HCT116 (cell line): ENCODE measurements around the gene GRIK2. TPM values are rescaled to one million over a fixed set of nuclear protein-coding genes. Genes with fewer than 3 reads are reported as not detected.

ENCODE experiments used
- ATAC-seq: fragments of 200-7000 bp; cut with Tn5 transposase; 2 replicates; pipeline ENCODE4 v1.9.1; 2020; ENCODE audit warnings: mild to moderate bottlenecking, moderate library complexity
- BruUV-seq: library from RNA; stranded (reverse); fragments of 400-500 nt; replicated peaks from 2 replicates; lab custom pipeline; 2021; lab: Mats Ljungman, UMichigan
- CTCF ChIA-PET: fragments of 300-600 bp; sonication (Branson Sonifier 250); formaldehyde crosslinking; loops from one replicate; lab custom pipeline; 2021; ENCODE audit warnings: antibody characterized with exemption; lab: Charles Lee
- POLR2A ChIA-PET: fragments of 300-600, 350-600 bp; sonication (Branson Sonifier 250); formaldehyde crosslinking; loops from one replicate; lab custom pipeline; 2021; ENCODE audit warnings: antibody characterized with exemption; lab: Charles Lee
- RAD21 ChIA-PET, 2 experiments: fragments of 300-600 bp; sonication (Branson Sonifier 250); formaldehyde crosslinking; loops; one replicate each; lab custom pipeline; 2023; ENCODE audit warnings: low total read pairs in 2 of 2; ENCODE audit not compliant: uncharacterized antibody in 2 of 2, unreplicated experiment in 2 of 2, low non-redundant PET in 1 of 2; lab: Charles Lee
- DNase-seq: peaks from one replicate; pipeline ENCODE4 v3.0.0-alpha.2; 2010; ENCODE audit warnings: low read depth, low spot score
- H2AFZ ChIP-seq: fragments of 200-600 bp; shearing (Covaris generic), sonication (generic); 2 replicates; pipeline ENCODE4 v1.6.1; 2017; ENCODE audit warnings: low read depth, mixed run types, mixed read lengths, antibody characterized with exemption, low read length; ENCODE audit not compliant: poor library complexity, severe bottlenecking
- H3K27ac ChIP-seq: 2 replicates; pipeline ENCODE4 v1.5.1; 2012; ENCODE audit warnings: low read depth, low read length
- H3K27me3 ChIP-seq: fragments of 200-600 bp; sonication (generic); 2 replicates; pipeline ENCODE4 v1.6.1; 2016; ENCODE audit warnings: mixed run types, low read length, mixed read lengths; ENCODE audit not compliant: insufficient read depth
- H3K36me3 ChIP-seq, 2 experiments: fragments of 200-500 bp in 1 of 2; fragments of 200-600 bp in 1 of 2; sonication (Bioruptor generic) in 1 of 2; sonication (generic) in 1 of 2; 2 replicates each; pipeline versions ENCODE4 v1.5.1 to v1.6.1; 2014 to 2016; ENCODE audit warnings: low read length in 2 of 2, inconsistent platforms in 1 of 2, mixed read lengths in 1 of 2, mixed run types in 1 of 2; ENCODE audit not compliant: insufficient read depth in 2 of 2, control insufficient read depth in 1 of 2
- H3K4me1 ChIP-seq, 2 experiments: fragments of 200-600 bp in 1 of 2; sonication (generic) in 1 of 2; 2 replicates each; pipeline versions ENCODE4 v1.5.1 to v1.6.1; 2012 to 2017; ENCODE audit warnings: low read length in 2 of 2, inconsistent platforms in 1 of 2, mild to moderate bottlenecking in 1 of 2, mixed read lengths in 1 of 2, mixed run types in 1 of 2, moderate library complexity in 1 of 2; ENCODE audit not compliant: insufficient read depth in 2 of 2, control insufficient read depth in 1 of 2
- H3K4me2 ChIP-seq: fragments of 200-600 bp; sonication (generic); 2 replicates; pipeline ENCODE4 v1.6.1; 2017; ENCODE audit warnings: mixed run types, low read length, mixed read lengths
- H3K4me3 ChIP-seq, 2 experiments: fragments of 200-600 bp in 1 of 2; sonication (generic) in 1 of 2; replicated peaks in 1 of 2; 2 replicates each; pipeline ENCODE4 v1.5.1; 2011 to 2016; ENCODE audit warnings: low read length in 2 of 2, control low read depth in 1 of 2, low read depth in 1 of 2, mild to moderate bottlenecking in 1 of 2, mixed read lengths in 1 of 2, mixed run types in 1 of 2
- H3K79me2 ChIP-seq: fragments of 200-600 bp; sonication (generic); 2 replicates; pipeline ENCODE4 v1.6.1; 2017; ENCODE audit warnings: mild to moderate bottlenecking, mixed run types, low read length, moderate library complexity, mixed read lengths; ENCODE audit not compliant: insufficient read depth
- H3K9ac ChIP-seq: fragments of 200-600 bp; sonication (generic); 2 replicates; pipeline ENCODE4 v1.6.1; 2016; ENCODE audit warnings: low read length, mixed read lengths
- H3K9me2 ChIP-seq: fragments of 200-600 bp; sonication (generic), shearing (Covaris generic); 2 replicates; pipeline ENCODE4 v1.6.1; 2017; ENCODE audit warnings: mixed run types, mild to moderate bottlenecking, moderate library complexity; ENCODE audit not compliant: insufficient read depth
- H3K9me3 ChIP-seq, 2 experiments: fragments of 200-500 bp in 1 of 2; fragments of 200-600 bp in 1 of 2; sonication (Bioruptor generic) in 1 of 2; sonication (generic) in 1 of 2; 2 replicates each; pipeline ENCODE4 v1.6.1; 2014 to 2017; ENCODE audit warnings: low read length in 2 of 2, mixed read lengths in 2 of 2, inconsistent platforms in 1 of 2, low read depth in 1 of 2, mild to moderate bottlenecking in 1 of 2, mixed run types in 1 of 2, moderate library complexity in 1 of 2; ENCODE audit not compliant: control insufficient read depth in 1 of 2, insufficient read depth in 1 of 2
- H4K20me1 ChIP-seq: fragments of 200-600 bp; sonication (generic), shearing (Covaris generic); 2 replicates; pipeline ENCODE4 v1.6.1; 2017; ENCODE audit warnings: mixed run types, mild to moderate bottlenecking, moderate library complexity; ENCODE audit not compliant: insufficient read depth
- ATF3 ChIP-seq: IDR thresholded peaks from 2 replicates; pipeline ENCODE4 v1.6.1; 2012
- CBX3 ChIP-seq: IDR thresholded peaks from 2 replicates; pipeline ENCODE4 v1.6.1; 2012; ENCODE audit warnings: low read depth
- CEBPB ChIP-seq: IDR thresholded peaks from 2 replicates; pipeline ENCODE4 v1.6.1; 2012; ENCODE audit warnings: low read depth
- EGR1 ChIP-seq: IDR thresholded peaks from 2 replicates; pipeline ENCODE4 v1.6.1; 2012; ENCODE audit warnings: low read depth
- ELF1 ChIP-seq: IDR thresholded peaks from 2 replicates; pipeline ENCODE4 v1.6.1; 2012; ENCODE audit warnings: low read depth, borderline replicate concordance
- EZH2phosphoT487 ChIP-seq: fragments of 200-600 bp; IDR thresholded peaks from 2 replicates; pipeline ENCODE4 v1.6.1; 2018; ENCODE audit warnings: antibody characterized with exemption, borderline replicate concordance
- JUND ChIP-seq: IDR thresholded peaks from 2 replicates; pipeline ENCODE4 v1.6.1; 2012
- POLR2AphosphoS5 ChIP-seq: IDR thresholded peaks from 2 replicates; pipeline ENCODE4 v1.6.1; 2011; ENCODE audit warnings: mild to moderate bottlenecking, low read depth, low read length, moderate library complexity
- REST ChIP-seq: IDR thresholded peaks from 2 replicates; pipeline ENCODE4 v1.6.1; 2012; ENCODE audit warnings: low read depth
- SIN3A ChIP-seq: IDR thresholded peaks from 2 replicates; pipeline ENCODE4 v1.6.1; 2012; ENCODE audit warnings: low read depth
- TCF7L2 ChIP-seq: IDR thresholded peaks from 2 replicates; pipeline ENCODE4 v1.7.0; 2011; ENCODE audit warnings: borderline replicate concordance, inconsistent platforms; ENCODE audit not compliant: insufficient read depth, insufficient read length; ENCODE audit errors: extremely low read depth
- YY1 ChIP-seq: IDR thresholded peaks from 2 replicates; pipeline ENCODE4 v1.6.1; 2011; ENCODE audit warnings: low read length, low read depth, moderate library complexity, mild to moderate bottlenecking; ENCODE audit not compliant: insufficient replicate concordance; ENCODE audit errors: extremely low read depth
- ZFX ChIP-seq: fragments of 450-650 bp; IDR thresholded peaks from 2 replicates; pipeline ENCODE4 v1.6.1; 2017
- ZNF274 ChIP-seq: fragments of 200-500 bp; sonication (Bioruptor generic); IDR thresholded peaks from 2 replicates; pipeline ENCODE4 v1.6.1; 2014; ENCODE audit warnings: mild to moderate bottlenecking, low read depth, low read length, inconsistent platforms
- intact Hi-C: fragments of 100-400 bp; cut with micrococcal nuclease; formaldehyde crosslinking; loops from 2 replicates; pipeline ENCODE4 v1.10.0; 2022
- total RNA-seq: library from RNA; stranded (reverse); gene quantifications from one replicate; pipeline ENCODE4 v1.2.1, GENCODE V29; 2021; ENCODE audit not compliant: unreplicated experiment
- TF ChIP-seq, protein P1 (sequence below): IDR thresholded peaks from 2 replicates; pipeline ENCODE4 v1.6.1; 2012
- TF ChIP-seq, protein P2 (sequence below): IDR thresholded peaks from 2 replicates; pipeline ENCODE4 v1.6.1; 2011; ENCODE audit warnings: mild to moderate bottlenecking, low read length, moderate library complexity; ENCODE audit not compliant: insufficient replicate concordance; ENCODE audit errors: extremely low read depth
- TF ChIP-seq, protein P3 (sequence below), 3 experiments: fragments of 200-600 bp in 1 of 3; sonication (generic) in 1 of 3; IDR thresholded peaks in 2 of 3; conservative IDR thresholded peaks in 1 of 3; 2 replicates each; pipeline ENCODE4 v1.5.1; 2012 to 2017; ENCODE audit warnings: low read depth in 2 of 3, low read length in 2 of 3, antibody characterized with exemption in 1 of 3, borderline replicate concordance in 1 of 3, control low read depth in 1 of 3, mild to moderate bottlenecking in 1 of 3, mixed read lengths in 1 of 3, mixed run types in 1 of 3, moderate library complexity in 1 of 3; ENCODE audit not compliant: insufficient read depth in 1 of 3

GRIK2 gene
- total RNA-seq, 1 experiment from 2014 or later, result 0.64 TPM

DNA sequence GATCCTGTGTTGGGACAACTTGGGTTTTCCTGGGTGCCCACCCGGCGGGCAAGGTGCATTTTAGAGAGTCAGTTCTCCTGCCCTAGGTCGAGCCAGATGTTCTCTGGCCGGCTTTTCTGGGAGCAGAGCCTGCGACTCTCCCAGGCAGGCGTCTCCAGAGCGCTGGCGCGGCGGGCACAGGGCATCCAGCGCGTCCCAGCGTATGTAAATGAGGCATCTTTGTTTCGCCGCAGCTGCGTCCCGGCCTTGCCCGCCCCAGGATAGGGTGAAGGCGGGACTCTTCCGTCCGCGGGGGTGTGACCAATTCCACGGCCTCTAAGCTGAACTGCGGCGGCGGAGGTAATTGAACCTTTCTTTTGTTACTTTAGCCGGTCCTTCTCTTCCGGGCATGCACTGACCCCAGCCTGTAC is 9.1 kb downstream of the GRIK2 start:
- ATAC-seq (no peak), DNase-seq (no peak)
- ChIA-PET CTCF (no interaction called here), POLR2A (no interaction called here), RAD21 (no interaction called here)
- no peaks in the 10 kb centered on the region; the same call in 1 of the 2 replicates for H4K20me1 ChIP-seq
- H3K4me3 ChIP-seq, result no peak overlapping the region
- H2AFZ ChIP-seq, result no peak overlapping the region
- no peak overlapping the region for H3K9ac ChIP-seq
- H3K4me1 ChIP-seq, result no peaks in the 10 kb centered on the region
- intact Hi-C loops, result no loop called here
- BruUV-seq, result no TSS peak
- no peaks in the 10 kb centered on the region for H3K27me3 ChIP-seq
- TF ChIP-seq EGR1 (no peak), ELF1 (no peak), POLR2AphosphoS5 (no peak), TCF7L2 (no peak), EZH2phosphoT487 (no peak), ATF3 (no peak), ZNF274 (no peak), CEBPB (no peak), JUND (no peak), REST (no peak), SIN3A (no peak), CBX3 (no peak), YY1 (no peak), ZFX (no peak)
- TF ChIP-seq, protein P1, sequence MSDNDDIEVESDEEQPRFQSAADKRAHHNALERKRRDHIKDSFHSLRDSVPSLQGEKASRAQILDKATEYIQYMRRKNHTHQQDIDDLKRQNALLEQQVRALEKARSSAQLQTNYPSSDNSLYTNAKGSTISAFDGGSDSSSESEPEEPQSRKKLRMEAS, result no peak
- TF ChIP-seq, protein P2, sequence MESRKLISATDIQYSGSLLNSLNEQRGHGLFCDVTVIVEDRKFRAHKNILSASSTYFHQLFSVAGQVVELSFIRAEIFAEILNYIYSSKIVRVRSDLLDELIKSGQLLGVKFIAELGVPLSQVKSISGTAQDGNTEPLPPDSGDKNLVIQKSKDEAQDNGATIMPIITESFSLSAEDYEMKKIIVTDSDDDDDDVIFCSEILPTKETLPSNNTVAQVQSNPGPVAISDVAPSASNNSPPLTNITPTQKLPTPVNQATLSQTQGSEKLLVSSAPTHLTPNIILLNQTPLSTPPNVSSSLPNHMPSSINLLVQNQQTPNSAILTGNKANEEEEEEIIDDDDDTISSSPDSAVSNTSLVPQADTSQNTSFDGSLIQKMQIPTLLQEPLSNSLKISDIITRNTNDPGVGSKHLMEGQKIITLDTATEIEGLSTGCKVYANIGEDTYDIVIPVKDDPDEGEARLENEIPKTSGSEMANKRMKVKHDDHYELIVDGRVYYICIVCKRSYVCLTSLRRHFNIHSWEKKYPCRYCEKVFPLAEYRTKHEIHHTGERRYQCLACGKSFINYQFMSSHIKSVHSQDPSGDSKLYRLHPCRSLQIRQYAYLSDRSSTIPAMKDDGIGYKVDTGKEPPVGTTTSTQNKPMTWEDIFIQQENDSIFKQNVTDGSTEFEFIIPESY, result no peak
- TF ChIP-seq, protein P3, sequence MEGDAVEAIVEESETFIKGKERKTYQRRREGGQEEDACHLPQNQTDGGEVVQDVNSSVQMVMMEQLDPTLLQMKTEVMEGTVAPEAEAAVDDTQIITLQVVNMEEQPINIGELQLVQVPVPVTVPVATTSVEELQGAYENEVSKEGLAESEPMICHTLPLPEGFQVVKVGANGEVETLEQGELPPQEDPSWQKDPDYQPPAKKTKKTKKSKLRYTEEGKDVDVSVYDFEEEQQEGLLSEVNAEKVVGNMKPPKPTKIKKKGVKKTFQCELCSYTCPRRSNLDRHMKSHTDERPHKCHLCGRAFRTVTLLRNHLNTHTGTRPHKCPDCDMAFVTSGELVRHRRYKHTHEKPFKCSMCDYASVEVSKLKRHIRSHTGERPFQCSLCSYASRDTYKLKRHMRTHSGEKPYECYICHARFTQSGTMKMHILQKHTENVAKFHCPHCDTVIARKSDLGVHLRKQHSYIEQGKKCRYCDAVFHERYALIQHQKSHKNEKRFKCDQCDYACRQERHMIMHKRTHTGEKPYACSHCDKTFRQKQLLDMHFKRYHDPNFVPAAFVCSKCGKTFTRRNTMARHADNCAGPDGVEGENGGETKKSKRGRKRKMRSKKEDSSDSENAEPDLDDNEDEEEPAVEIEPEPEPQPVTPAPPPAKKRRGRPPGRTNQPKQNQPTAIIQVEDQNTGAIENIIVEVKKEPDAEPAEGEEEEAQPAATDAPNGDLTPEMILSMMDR (IDR thresholded peaks at IDR 0.05 in 2 of 3, conservative IDR thresholded peaks at IDR 0.05 in 1 of 3; ENCODE audit: borderline replicate concordance in 1 of 3, insufficient read depth in 1 of 3, low read depth in 2 of 3, low read length in 2 of 3), result no peak
- no peaks in the 10 kb centered on the region for H3K36me3 ChIP-seq
- H3K79me2 ChIP-seq, result no peaks in the 10 kb centered on the region
- no peaks in the 10 kb centered on the region for H3K9me3 ChIP-seq
- H3K9me2 ChIP-seq, result no peaks in the 10 kb centered on the region
- no peak overlapping the region for H3K27ac ChIP-seq
- H3K4me2 ChIP-seq, result no peak overlapping the region
